ENCODE data around the gene CBLN1. TPM values are rescaled to one million over a fixed set of nuclear protein-coding genes. Genes with fewer than 3 reads are reported as not detected.

CBLN1 gene
- total and polyA plus RNA-seq, 9 of the 15 experiments (the other 6 are each of a cell fraction or from before 2014, with no cell fraction given): not detected

DNA sequence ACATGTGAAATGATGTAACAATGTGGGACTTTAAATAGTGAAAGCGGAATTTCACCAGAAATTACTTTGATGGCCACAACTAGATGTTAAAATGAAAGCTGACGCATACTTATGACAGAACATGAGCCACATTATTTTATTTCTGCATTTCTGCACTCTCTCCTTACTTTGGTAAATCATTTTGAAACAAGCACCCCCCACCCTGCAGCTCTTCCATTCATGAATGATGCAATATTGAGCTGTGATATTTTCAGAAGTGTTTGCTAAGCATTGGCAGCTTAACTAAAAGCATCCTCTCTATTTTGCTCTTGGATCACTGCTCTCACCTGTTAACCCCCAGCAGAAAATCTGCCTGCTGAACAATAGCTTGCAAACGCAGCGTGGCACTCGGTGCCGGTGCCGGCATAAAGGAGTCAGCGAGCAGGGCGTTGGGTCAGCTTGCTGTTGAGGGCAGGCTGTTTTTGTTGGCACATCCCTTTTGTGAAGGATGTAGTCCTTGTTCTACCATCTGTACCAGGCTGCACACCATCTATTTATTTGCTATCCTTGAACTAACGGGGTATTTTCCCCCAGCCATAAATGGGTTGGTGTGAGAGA lies 30.8 kb upstream of the CBLN1 start:
- no peaks in the 10 kb centered on the region for H3K4me1 ChIP-seq (replicated peaks in 1 of 2; ENCODE audit: control insufficient read depth in 2 of 2, insufficient read depth in 2 of 2, low read length in 2 of 2)
- in situ Hi-C loops (cut with MboI): no loop called here
- no peak for ATAC-seq
- TF ChIP-seq POLR2AphosphoS2 (IDR thresholded peaks at IDR 0.05; ENCODE audit: low read length): no peak
- no peak for TF ChIP-seq POU5F1 (IDR thresholded peaks at IDR 0.05; ENCODE audit: borderline replicate concordance, low read depth, low read length, partially characterized antibody)
- TF ChIP-seq, protein P1, sequence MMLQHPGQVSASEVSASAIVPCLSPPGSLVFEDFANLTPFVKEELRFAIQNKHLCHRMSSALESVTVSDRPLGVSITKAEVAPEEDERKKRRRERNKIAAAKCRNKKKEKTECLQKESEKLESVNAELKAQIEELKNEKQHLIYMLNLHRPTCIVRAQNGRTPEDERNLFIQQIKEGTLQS (IDR thresholded peaks at IDR 0.05): peak; percentile 43
- TF ChIP-seq, protein P1 (CRISPR knock-in tag; conservative IDR thresholded peaks at IDR 0.05): no peak
- TF ChIP-seq, protein P2, sequence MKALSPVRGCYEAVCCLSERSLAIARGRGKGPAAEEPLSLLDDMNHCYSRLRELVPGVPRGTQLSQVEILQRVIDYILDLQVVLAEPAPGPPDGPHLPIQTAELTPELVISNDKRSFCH (CRISPR knock-in tag; IDR thresholded peaks at IDR 0.05): no peak
- TF ChIP-seq, protein P2 (tag; IDR thresholded peaks at IDR 0.05): no peak
- no peak for TF ChIP-seq TEAD2 (tag; IDR thresholded peaks at IDR 0.05)
- 0 out of 2 replicates have a peak, but pooled peaks have one; percentile 25 for TF ChIP-seq ZSCAN32 (CRISPR knock-in tag; IDR thresholded peaks at IDR 0.05)
- TF ChIP-seq, protein P3, sequence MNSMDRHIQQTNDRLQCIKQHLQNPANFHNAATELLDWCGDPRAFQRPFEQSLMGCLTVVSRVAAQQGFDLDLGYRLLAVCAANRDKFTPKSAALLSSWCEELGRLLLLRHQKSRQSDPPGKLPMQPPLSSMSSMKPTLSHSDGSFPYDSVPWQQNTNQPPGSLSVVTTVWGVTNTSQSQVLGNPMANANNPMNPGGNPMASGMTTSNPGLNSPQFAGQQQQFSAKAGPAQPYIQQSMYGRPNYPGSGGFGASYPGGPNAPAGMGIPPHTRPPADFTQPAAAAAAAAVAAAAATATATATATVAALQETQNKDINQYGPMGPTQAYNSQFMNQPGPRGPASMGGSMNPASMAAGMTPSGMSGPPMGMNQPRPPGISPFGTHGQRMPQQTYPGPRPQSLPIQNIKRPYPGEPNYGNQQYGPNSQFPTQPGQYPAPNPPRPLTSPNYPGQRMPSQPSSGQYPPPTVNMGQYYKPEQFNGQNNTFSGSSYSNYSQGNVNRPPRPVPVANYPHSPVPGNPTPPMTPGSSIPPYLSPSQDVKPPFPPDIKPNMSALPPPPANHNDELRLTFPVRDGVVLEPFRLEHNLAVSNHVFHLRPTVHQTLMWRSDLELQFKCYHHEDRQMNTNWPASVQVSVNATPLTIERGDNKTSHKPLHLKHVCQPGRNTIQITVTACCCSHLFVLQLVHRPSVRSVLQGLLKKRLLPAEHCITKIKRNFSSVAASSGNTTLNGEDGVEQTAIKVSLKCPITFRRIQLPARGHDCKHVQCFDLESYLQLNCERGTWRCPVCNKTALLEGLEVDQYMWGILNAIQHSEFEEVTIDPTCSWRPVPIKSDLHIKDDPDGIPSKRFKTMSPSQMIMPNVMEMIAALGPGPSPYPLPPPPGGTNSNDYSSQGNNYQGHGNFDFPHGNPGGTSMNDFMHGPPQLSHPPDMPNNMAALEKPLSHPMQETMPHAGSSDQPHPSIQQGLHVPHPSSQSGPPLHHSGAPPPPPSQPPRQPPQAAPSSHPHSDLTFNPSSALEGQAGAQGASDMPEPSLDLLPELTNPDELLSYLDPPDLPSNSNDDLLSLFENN (IDR thresholded peaks at IDR 0.05; ENCODE audit: low read depth in 2 of 2, low read length in 2 of 2): no peak
- TF ChIP-seq, protein P4, sequence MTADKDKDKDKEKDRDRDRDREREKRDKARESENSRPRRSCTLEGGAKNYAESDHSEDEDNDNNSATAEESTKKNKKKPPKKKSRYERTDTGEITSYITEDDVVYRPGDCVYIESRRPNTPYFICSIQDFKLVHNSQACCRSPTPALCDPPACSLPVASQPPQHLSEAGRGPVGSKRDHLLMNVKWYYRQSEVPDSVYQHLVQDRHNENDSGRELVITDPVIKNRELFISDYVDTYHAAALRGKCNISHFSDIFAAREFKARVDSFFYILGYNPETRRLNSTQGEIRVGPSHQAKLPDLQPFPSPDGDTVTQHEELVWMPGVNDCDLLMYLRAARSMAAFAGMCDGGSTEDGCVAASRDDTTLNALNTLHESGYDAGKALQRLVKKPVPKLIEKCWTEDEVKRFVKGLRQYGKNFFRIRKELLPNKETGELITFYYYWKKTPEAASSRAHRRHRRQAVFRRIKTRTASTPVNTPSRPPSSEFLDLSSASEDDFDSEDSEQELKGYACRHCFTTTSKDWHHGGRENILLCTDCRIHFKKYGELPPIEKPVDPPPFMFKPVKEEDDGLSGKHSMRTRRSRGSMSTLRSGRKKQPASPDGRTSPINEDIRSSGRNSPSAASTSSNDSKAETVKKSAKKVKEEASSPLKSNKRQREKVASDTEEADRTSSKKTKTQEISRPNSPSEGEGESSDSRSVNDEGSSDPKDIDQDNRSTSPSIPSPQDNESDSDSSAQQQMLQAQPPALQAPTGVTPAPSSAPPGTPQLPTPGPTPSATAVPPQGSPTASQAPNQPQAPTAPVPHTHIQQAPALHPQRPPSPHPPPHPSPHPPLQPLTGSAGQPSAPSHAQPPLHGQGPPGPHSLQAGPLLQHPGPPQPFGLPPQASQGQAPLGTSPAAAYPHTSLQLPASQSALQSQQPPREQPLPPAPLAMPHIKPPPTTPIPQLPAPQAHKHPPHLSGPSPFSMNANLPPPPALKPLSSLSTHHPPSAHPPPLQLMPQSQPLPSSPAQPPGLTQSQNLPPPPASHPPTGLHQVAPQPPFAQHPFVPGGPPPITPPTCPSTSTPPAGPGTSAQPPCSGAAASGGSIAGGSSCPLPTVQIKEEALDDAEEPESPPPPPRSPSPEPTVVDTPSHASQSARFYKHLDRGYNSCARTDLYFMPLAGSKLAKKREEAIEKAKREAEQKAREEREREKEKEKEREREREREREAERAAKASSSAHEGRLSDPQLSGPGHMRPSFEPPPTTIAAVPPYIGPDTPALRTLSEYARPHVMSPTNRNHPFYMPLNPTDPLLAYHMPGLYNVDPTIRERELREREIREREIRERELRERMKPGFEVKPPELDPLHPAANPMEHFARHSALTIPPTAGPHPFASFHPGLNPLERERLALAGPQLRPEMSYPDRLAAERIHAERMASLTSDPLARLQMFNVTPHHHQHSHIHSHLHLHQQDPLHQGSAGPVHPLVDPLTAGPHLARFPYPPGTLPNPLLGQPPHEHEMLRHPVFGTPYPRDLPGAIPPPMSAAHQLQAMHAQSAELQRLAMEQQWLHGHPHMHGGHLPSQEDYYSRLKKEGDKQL (CRISPR knock-in tag; IDR thresholded peaks at IDR 0.05; ENCODE audit: borderline replicate concordance): no peak
- TF ChIP-seq MEIS2 (IDR thresholded peaks at IDR 0.05; ENCODE audit: partially characterized antibody): no peak

More for the DNA sequence above, 30.8 kb upstream of the CBLN1 start:
- Histone ChIP-seq H3K9ac (ENCODE audit: insufficient read depth in 1 of 2, low read depth in 2 of 2, low read length in 2 of 2) (no peak overlapping the region), H3K9me3 (replicated peaks; ENCODE audit: control insufficient read depth, insufficient read depth, low read depth, low read length) (no peaks in the 10 kb centered on the region), H3K27ac (ENCODE audit: extremely low read depth, low read depth, low read length) (no peak overlapping the region), H3K27me3 (ENCODE audit: control insufficient read depth in 2 of 2, insufficient read depth in 2 of 2, low read length in 2 of 2) (no peaks in the 10 kb centered on the region), H3K9me1 (ENCODE audit: control insufficient read depth, insufficient read depth, low read length) (no peaks in the 10 kb centered on the region), H3K4me2 (ENCODE audit: insufficient read depth, low read length) (no peak overlapping the region), H2AFZ (ENCODE audit: low read depth, low read length) (no peak overlapping the region), H4K20me1 (replicated peaks; ENCODE audit: control insufficient read depth, insufficient read depth, low read length) (no peaks in the 10 kb centered on the region), H3K79me2 (ENCODE audit: control insufficient read depth, insufficient read depth, low read length) (no peaks in the 10 kb centered on the region), H3K36me3 (ENCODE audit: control insufficient read depth, insufficient read depth, low read length) (no peaks in the 10 kb centered on the region), H3K4me3 (no peak overlapping the region)
- intact Hi-C loops (cut with micrococcal nuclease): no loop called here
- no peak for FAIRE-seq
- no peak for DNase-seq (ENCODE audit: extremely low read depth in 1 of 4, low spot score in 3 of 4)
- POLR2A ChIA-PET: interaction anchor here (1.1 to 1.3 kb wide), 2 partner anchors 9 to 82 kb away, joined by 3 to 4 read pairs; no protein-coding TSS in a partner anchor
- BruUV-seq (replicated peaks): no TSS peak
- WGBS (ENCODE audit: insufficient coverage, low coverage, missing lambda C conversion rate): 0% methylated on average over 10 of the region's 10 CpGs
- CTCF ChIA-PET (ENCODE audit: low intra/inter-chr PET ratio): no interaction called here
